ENCODE data around the gene ZFYVE28.

DNA sequence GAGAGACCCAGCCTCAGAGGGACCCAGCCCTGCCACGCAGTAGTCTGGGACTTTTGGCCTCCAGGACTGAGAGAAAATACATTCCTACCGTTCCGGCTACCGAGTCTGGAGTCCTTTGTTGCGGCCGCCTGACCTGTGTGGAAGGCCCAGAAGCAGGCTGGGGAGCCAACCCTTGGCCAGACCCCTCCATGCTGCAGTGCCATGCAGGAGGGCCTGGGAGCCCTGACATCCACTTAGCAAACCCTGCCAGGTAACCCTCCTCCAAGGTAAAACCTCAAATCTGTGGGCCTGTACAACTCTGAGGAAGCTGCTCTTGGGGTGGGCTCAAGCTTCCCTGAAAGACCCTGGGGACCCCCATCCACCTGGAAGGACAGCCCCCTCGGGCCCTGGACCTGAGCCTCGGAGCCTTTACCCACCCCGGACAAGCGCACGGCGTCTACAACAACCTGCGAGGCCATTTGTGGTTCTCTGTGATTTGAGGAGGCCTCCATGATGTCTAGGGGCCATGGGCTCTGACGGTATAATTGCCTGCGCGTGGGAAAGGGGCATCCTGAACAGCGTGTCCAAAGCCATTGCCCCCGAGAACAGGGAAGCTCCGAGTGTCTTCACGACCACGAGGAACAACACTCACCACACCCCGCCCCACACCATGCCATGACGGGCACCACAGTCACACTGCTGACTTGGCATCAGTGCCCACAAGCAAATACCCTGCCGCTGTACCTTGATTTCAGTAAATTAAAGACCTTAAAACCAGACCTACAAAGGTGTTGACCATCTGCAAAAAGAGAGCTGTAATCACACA is 58.7 kb downstream of the ZFYVE28 start:
- TF ChIP-seq EZH2 (IDR thresholded peaks at IDR 0.05; ENCODE audit: insufficient read depth, poor library complexity, severe bottlenecking) (no peak), EZH2phosphoT487 (IDR thresholded peaks at IDR 0.05; ENCODE audit: insufficient read depth, low read depth) (no peak)
